Subcutaneous adipose tissue (tissue), 4 donors: ENCODE results near the gene TNFRSF9. TPM values are rescaled to one million over a fixed set of nuclear protein-coding genes. Genes with fewer than 3 reads are reported as not detected.

Experiments
- CTCF ChIP-seq: fragments of 450-650 bp; IDR thresholded peaks from one replicate; pipeline ENCODE4 v1.5.1; 2016; ENCODE audit warnings: low read depth, mild to moderate bottlenecking, control low read depth, antibody characterized with exemption, moderate library complexity
- total RNA-seq, 4 donors: library from RNA; depleted of rRNA; stranded (reverse); fragments of >200 nt; gene quantifications; one replicate each; pipeline ENCODE4 v1.1.0, GENCODE V29; 2016

TNFRSF9 gene
- total RNA-seq, 4 donors from 2014 or later = 0.34 TPM; not detected in 3

GRCh38 chr1:7967196-7967595 lies 26.6 kb upstream of the TNFRSF9 start:
- TF ChIP-seq CTCF = no peak

- TF ChIP-seq CTCF = no peak
Measured at GRCh38 chr1:7964476-7964875, 23.8 kb upstream of the TNFRSF9 start.

DNA sequence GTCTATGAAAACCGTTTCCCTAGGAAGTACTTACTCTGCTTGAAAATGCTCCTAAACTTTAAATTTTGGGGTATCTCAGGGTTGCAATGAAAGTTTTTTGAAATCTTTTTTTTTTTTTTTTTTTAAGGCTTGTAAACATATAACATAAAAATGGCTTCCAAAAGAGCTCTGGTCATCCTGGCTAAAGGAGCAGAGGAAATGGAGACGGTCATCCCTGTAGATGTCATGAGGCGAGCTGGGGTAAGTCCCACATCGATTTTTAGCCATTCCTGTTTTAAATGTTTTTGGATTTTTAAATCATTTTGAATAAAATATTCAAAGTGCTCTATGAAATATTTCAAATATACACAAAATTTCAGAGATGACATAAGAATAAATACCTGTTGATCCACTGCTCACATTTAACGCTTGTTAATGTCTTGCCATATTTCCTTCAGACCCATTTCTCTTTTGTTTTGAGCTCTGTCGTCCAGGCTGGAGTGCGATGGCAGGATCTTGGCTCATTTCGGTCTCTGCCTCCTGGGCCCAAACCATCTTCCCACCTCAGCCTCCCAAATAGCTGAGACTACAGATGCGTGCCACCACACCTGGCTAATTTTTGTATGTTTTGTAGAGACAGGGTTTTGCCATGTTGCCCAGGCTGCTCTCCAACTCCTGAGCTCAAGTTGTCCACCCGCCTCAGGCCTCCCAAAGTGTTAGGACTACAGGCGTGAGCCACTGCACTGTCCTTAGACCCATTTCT lies 22.2 kb upstream of the TNFRSF9 start:
- no peak for TF ChIP-seq CTCF

DNA sequence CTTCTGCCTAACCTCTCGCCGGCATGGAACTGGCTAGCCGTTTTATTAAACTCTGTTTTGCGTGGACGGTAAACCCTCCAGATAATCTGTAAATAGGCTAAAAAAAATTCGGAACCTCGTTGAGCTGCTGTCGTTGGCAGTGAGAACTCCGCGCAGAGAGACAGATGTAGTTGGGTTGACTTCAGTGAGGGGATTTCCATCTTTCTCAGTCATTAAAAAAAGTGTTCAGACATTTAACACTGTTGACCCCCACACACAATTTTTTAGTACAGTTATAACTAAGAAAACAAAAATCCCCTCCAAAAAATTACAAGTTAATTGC lies 21.3 kb upstream of the TNFRSF9 start:
- no peak for TF ChIP-seq CTCF

GRCh38 chr1:7961216-7962013 lies 20.8 kb upstream of the TNFRSF9 start, which contains the start of gene PARK7:
TSS of gene PARK7 (plus strand) at chr1:7961711. CDS start at chr1:7962786, 1,075 bp downstream.
- no peak for TF ChIP-seq CTCF

DNA sequence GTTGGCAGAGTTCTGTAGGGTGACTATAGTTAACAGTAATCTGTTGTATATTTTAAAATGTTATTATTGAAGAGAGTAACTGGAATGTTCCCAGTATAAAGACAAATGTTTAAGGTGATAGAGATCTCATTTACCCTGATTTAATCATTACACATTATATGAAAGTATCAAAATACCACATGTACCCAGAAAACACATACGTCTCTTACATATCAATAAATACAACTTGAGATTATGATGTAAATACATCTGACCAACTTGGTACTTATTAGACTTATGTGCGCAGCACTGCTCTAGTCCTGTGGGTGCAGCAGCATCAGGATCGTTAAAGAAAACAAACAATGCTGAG lies 20.2 kb upstream of the TNFRSF9 start:
- no peak for TF ChIP-seq CTCF

GRCh38 chr1:7960165-7960564 lies 19.5 kb upstream of the TNFRSF9 start:
- TF ChIP-seq CTCF = no peak
